SIG-M5 treated with dmso at 0.1 percent for 504 hours (cell line): ENCODE data around the gene VWA8.
"Not testable (repeated sequence)": the region's sequence is repeated elsewhere in the genome, so short reads cannot be mapped to it uniquely, and the experiment has no call there.

Experiments used
- DNase-seq: peaks from one replicate; lab custom pipeline; 2025; ENCODE audit not compliant: unreplicated experiment; lab: John Stamatoyannopoulos, UW

VWA8 gene

DNA sequence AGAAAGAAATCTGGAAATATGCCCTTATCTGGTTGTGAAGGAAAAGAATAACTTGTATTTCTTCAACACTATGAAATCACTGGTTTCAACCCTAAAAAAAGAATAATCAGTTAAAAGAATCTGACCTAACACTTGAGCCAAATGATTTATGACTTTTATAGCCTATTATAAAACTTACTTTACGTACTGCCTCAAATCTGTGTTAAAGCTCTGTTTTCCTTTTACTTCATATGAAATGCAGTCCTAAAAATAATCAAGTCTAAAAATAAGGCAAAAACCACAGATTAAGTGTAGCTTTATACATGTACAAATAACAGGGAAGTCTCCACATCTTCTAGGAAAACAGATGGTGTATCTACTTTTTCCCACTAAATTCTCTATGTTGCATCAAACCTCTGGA is 101.3 kb downstream of the VWA8 start:
- no peak for DNase-seq

DNA sequence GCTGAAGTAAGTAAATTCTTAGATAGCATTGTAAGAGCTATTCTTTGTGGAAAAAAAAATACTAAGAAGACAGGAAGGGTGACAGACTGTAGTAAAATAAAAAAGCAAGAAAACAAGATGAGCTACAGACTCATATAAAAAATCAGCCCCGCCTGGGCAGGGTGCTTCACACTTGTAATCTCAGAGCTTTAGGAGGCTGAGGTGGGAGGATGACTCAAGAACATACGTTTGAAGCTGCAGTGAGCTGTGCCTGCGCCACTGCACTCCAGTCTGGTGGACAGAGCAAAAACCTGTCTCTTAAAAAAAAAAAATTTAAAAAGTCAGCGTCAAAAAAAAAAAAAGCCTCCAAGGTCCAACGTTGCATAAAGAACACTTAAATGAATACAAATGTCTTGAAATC is 102.1 kb downstream of the VWA8 start:
- DNase-seq: no peak

DNA sequence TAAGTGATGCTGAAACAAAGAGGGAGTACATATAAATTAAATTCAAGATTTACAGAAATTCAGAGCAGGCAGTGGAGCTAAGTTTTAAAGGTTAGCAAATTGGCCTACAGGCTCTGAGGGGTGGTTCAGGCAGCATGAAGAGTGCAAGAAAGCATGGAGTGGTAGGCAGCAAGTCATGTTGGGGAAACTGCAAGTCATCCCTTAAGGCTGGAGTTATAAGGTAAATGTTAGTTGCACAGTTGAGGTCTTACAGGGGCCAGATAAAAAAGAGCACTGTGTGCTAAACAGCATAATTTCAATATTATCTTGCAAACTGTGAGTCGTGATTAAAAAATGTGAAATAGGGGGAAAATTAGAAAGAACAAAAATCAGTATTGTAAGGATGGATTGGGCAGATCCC is 106.2 kb downstream of the VWA8 start:
- no peak for DNase-seq

DNA sequence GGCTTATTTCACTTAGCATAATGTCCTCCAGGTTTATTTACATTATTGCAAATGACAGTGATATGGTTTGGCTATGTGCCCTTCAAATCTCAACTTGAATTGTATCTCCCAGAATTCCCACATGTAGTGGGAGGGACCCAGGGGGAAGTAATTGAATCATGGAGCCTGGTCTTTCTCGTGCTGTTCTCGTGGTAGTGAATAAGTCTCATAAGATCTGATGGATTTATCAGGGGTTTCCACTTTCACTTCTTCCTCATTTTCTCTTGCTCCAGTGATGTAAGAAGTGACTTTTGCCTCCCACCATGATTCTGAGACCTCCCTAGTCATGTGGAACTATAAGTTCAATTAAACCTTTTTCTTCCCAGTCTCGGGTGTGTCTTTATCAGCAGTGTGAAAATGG is 109.6 kb downstream of the VWA8 start:
- DNase-seq: no peak

DNA sequence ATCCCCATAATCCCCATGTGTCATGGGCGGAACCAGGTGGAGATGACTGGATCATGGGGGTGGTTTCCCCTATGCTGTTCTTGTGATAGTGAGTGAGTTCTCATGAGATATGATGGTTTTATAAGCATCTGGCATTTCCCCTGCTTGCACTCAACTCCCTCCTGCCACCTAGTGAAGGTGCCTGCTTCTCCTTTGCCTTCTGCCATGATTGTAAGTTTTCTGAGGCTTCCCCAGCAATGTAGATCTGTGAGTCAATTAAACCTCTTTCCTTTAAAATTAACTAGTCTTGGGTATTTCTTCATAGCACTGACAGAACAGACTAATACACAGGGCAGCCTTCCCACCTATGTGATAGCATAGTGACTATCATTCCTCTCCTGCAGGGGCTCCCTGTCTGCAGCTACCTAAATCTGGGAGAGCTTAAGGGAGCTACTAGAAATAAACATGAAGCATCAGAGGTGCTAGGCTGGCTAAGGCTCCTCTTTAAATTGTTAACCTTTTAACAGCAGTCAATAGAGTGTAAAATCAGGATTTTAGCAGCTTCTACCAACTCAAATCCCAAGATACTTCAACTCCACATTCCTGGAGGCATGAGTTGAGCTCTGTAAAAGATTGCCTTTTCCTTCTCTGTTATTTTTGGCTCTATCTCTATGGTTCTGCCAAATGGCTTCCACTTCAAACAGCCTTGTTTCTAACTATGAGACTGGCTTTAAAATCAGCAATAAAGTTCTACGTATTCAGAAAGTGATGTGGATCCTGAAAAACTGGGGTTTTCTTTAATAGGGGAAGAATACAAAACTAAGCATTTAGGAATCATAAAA is 112.3 kb downstream of the VWA8 start:
- no peak for DNase-seq

DNA sequence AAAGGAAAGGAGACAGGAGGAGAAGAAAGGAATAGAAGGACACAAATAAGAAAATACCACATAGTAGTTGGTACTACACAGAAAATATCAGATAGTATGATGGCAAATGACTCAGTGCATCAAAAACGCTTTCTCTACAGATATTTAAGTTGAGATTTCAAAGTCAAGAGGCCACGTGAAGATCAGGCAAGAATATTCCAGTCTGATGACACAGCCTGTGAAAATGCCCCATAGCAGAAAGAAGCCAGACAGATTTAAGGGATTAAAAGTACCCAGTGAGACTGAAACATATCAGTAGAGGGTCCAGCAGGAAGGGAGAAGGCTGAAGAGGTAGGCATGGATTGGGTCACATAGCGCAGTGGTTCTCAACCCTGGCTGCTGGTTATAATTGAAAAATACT is 113.7 kb downstream of the VWA8 start:
- no peak for DNase-seq

DNA sequence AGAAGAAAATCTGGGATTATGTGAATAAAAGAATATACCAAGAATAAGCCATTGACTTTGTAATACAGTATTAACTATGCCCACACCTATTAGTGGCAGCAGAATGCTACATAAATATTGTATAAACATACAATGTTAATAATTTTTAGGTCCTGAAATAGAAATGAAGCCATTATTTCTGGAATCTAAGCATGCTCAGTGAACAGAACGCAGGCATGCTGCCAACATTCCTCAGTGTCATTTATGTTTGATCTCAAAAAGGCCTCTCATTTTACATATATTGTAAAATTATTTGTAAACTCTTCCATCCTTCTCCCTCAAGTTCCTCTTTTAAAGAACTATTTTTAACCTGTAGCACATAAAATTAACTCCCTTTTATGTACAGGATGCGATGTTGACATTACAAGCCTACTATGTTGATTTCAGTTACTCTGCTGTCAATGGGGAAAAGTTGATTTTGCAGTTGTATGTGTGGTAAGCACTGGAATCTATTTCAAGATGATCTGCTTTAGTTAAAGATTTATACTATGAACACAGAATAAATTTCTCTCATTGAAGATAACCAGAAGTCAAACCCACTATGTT is 118.8 kb downstream of the VWA8 start:
- DNase-seq: peak; percentile 76

DNA sequence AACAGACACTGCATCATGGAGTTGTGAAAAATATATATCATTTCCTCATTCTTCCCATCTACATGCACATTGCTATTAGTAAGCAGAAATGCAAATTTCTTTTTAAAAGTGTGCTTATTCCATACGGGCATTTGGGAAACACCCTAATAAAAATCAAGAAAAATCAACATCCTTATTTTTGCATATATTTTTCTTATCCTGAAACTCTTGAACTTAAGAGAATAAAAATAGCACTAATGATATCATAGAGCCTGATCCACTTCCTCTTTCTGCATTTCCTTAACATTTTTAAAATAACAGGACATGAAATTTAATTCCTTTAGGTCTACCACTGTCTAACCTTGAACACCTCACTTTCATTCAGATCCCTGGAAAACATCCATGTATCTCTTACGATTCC is 123.3 kb downstream of the VWA8 start:
- DNase-seq: peak; percentile 10

DNA sequence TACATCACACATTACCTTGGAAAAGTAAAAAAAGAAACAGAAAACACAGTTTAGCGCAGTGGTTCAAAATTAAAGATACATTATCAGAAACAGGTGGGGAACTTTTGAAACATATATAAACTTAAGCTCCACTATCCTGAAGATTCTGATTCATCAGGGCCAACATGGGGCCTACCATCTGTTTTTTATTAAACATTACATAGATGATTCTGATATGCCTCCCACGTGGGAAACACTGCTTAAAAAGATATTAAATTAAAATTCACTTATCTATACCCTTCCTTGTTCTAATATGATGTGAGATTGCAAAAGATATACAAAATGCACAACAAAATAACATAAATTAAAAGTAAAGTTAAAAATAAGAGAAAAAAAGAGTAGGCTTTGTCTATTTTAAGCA is 125.0 kb downstream of the VWA8 start:
- no peak for DNase-seq

DNA sequence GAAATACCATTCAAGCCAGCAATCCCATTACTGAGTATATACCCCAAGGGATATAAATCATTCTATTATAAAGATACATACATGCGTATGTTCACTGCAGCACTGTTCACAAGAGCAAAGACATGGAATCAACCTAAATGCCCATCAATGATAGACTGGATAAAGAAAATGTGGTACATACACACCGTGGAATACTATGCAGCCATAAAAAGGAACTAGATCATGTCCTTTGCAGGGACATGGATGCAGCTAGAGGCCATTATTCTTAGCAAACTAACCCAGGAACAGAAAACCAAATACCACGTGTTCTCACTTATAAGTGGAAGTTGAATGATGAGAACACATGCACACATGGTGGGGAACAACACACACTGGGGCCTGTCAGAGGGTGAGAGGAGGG is 126.2 kb downstream of the VWA8 start:
- not testable (repeated sequence) for DNase-seq

DNA sequence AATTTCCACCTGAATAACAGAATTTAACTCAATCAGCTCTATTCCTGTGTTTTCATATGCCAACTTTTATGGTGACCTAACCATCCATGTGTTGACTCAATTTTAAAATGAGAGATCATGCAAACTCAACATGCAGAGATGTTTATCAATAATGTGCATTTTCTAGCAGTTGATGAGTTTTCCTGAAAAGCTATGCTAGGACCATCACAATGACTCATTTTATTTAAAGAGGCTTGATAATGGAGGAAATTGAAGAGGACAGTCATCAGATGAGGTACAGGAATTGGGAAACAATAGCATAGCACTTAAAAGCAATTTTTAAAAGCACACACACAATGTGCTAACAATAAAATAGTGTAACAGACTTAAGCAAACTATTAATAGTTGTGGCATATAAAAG is 127.1 kb downstream of the VWA8 start:
- DNase-seq: no peak

DNA sequence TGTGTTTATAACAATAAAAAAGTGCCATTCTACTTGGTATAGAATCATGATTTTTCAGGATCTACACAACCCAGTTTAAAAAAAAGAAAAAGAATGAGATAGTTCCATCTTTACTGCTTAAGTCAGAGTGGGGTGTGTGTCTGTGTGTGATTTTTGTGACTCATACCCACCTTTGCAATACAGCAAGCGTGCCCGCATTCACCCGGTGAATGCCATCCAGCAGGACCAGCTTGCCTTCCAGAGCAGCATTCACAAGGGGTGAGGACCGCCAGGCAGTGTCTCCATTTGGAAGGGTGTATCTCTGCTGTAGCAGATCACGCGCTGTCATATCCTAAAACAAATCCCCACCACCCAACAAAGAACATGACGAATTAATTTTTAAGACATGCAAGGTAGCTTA is 127.7 kb downstream of the VWA8 start:
- DNase-seq: no peak

DNA sequence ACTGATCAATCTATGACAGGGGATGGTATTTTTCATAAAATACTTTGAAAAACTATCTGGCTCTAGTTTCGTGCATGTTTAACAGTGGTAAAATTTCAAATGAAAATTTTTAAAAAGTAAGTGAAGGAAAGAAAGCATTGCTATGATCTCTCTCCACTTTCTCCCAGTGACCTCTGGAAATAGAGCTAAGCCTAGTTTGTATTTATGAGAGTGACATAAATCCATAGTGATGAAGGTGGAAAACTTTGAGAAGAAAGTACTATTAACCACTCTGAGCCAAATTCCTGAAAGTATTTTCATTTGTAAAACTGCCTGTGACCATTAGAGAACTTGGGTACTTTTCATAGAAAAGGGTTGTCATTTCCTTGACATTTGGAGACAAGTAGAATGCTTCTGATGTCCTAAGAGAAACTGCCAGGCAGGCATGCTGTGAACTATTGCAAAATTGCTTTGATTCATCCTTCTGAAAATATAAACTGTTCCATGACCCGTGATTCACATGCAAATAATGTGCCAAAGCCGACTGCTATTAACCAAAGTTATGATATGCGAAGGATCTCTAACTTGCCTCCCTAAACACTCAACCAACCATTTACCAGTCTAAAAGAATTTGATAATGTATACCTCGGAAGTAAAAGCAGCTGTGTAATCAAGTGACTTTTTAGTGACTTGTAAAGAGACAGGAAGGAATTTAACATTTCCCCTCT is 133.2 kb downstream of the VWA8 start:
- DNase-seq: peak; percentile 9

DNA sequence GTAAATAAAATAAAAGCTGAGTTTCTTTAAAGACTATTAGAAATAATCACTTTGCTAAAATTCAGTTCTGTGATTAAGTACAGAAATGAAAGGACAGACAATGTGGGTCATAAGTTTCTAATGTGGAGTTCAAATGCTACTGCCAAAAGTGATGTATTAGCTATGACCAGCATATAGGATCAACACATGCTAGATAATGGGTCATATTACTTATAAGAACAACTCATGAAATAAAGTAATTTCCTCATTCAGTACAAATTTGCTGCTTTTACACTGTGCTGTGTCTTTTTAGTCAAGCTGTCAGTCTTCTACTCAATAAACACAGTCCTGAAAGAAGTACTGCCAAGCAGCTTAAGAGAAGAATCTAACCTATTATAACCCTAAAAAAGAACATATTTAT is 135.2 kb downstream of the VWA8 start:
- no peak for DNase-seq

DNA sequence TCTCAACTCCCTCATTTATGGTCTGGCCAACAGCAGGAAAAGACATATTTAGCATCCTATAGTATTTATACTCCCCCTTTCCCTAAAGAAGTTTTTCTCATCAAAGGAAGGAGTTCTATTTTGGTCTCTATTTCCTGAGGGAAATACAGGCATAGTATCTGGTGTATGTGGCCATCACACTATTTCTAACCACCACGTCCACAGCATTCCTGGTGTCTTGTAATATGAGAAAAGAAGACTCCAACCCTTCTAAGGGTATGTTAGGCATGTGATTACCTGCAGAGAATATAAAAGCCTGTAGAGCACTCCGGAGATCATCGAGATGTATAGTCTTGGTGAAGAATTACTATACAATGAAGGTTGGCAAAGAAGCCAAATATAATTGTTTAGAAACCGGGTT is 137.4 kb downstream of the VWA8 start:
- DNase-seq: no peak

DNA sequence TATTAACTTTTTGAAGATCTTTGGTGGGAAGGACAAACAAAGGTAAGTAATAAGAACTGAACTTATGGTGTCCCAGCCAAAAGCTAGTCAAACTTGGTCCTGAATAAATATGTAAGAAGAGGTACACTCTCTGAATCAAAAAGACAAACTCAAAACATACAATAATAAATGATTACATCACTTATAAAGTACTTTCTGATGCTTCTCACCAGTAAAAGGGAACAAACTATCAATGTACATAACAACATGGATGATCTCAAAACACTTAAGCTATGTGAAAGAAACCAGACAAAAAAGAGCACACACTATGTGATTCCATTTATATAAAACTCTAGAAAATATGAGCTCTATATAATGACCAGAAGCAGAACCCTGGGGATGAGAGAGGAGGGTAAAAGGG is 138.3 kb downstream of the VWA8 start:
- DNase-seq: no peak

DNA sequence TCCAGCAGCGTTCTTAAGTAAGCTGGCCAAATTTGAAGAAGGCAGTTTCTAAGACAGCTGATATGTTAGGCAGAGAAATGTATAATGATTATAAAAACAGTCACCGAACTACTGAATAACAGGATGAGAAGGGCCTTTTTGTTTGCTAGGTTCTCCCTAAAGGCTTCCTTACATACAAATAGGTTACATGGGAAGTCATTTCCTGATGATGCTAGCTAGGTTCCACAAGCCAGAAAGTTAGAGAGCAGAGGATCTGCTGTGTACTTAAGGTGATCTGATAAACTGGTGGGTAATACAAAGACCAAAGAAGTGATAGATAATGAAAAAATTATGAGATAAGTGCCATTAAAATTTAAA is 139.7 kb downstream of the VWA8 start:
- no peak for DNase-seq

DNA sequence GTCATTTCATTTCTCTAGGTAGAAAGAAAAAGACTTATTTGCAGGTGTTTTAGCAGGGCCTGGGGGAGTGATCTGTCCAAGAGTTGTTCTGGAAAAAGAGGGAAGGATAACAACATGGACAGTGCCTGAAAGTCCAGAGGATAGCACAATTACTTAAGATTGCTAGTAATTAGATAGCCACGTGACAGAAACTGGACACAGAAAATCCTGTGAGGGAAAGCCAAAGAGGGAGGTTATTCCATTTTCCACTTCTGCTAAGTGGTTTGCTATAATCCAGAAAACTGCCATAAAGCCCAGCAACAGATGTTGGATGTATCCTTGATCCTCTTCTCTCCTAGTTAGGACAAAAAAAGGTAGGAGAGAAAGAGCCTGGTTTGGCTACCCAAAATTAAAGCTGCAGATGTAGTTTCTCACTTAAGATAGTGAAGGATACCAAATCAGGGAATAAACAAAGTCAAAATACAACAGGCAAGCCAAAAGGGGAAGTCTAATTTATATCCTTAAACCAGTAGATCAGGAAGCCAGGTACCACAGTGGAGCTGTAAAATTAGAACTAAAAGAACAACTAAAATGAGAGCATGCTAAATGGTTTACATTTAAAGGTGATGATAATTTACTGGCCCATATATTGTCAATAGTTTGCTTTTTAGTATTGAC is 140.2 kb downstream of the VWA8 start:
- DNase-seq: no peak

DNA sequence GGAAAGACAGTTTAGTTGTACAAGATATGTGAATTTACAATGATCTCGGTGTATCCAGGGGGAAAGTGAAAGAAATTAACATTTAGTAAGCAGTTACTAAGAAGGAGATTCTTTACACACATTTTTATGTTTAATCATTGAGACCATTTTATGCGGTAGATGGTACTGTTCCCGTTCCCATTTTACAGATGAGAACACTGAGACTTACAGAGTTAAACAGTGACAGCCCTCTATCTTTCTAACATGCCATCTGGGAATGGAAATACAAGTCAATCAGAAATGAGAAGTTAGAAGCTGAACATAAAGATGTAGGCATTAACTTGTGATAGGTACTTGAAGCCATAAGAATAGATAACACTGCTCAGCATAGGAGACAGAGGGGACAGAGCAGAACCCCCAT is 144.9 kb downstream of the VWA8 start:
- no peak for DNase-seq

DNA sequence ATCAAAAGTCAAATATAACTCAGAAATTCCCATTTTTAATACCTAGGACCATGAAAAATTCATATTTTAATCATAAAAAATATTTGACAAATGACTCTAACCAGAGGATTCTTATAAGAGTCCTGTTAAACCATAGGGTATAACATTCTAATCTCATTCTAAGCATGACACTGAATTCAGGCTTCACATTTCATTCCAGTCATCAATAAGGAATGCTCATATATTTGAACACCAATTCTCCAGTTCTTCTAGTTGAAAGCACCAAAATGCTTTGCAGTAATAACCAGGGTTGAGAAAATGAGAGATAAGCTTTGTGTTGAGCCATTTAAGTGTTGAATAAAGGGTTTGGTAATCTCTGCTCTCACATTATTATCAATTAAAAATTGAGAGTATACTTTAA is 147.5 kb downstream of the VWA8 start:
- no peak for DNase-seq

DNA sequence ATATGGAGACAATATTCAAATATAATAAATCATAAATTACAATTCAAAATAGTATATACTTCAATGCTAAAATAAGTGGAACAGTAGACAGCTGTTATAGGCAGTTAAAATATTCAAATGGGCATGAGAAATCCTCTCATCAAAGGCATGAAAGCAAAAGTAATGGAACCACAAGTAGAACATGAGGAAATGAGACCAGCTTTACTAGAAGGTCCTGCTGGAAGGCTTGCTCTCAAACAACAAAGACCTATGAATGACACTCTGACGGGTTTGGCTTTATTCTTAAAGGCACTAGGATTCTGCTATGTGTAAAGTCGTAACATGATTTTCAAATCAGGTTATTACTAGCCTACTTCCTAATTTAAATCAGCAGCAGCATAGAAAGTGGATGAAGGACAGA is 148.1 kb downstream of the VWA8 start:
- no peak for DNase-seq

DNA sequence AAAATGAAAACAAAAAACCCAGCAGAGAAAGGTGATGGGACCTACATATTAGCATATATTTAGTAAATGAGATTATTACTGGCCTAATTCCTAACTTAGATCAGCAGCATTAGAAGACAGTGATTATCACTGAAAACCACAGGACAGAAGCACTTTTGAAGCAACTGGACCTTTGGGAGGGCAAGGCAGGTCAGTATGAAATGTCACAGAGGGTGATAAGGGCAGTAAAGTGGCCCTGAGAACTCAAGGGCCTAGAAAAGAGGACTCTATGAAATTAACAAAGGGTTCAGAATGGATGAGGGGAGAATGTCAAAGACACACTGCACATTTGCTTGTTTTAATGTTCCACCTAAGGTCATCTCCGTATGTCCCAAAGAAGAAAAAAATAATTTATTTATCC is 148.7 kb downstream of the VWA8 start:
- DNase-seq: no peak
